ENCODE results near the gene RASAL2. TPM values are rescaled to one million over a fixed set of nuclear protein-coding genes. Genes with fewer than 3 reads are reported as not detected.

Gene RASAL2
- total RNA-seq, 1 experiment from 2014 or later: 31.6 TPM

GRCh38 chr1:178075333-178075732, 18.6 kb upstream of the RASAL2 start:
- ATAC-seq (no peak), DNase-seq (ENCODE audit: low read depth, low spot score) (no peak)
- no peaks in the 10 kb centered on the region for H3K9me3 ChIP-seq (ENCODE audit: control insufficient read depth, insufficient read depth, low read depth, low read length)
- CTCF ChIA-PET: no interaction called here
- no peaks in the 10 kb centered on the region for H3K36me3 ChIP-seq (ENCODE audit: control insufficient read depth, insufficient read depth, low read length)
- no peaks in the 10 kb centered on the region for H3K4me1 ChIP-seq (ENCODE audit: control insufficient read depth, insufficient read depth, low read length)
- no TSS peak for BruUV-seq (replicated peaks)
- in situ Hi-C loops (cut with HindIII; ENCODE audit: low pct_unique_long_range_greater_than_20kb, low sequenced_read_pairs) (no loop called here), intact Hi-C loops (cut with micrococcal nuclease; ENCODE audit: unreplicated experiment) (no loop called here)
- TF ChIP-seq, protein P1, sequence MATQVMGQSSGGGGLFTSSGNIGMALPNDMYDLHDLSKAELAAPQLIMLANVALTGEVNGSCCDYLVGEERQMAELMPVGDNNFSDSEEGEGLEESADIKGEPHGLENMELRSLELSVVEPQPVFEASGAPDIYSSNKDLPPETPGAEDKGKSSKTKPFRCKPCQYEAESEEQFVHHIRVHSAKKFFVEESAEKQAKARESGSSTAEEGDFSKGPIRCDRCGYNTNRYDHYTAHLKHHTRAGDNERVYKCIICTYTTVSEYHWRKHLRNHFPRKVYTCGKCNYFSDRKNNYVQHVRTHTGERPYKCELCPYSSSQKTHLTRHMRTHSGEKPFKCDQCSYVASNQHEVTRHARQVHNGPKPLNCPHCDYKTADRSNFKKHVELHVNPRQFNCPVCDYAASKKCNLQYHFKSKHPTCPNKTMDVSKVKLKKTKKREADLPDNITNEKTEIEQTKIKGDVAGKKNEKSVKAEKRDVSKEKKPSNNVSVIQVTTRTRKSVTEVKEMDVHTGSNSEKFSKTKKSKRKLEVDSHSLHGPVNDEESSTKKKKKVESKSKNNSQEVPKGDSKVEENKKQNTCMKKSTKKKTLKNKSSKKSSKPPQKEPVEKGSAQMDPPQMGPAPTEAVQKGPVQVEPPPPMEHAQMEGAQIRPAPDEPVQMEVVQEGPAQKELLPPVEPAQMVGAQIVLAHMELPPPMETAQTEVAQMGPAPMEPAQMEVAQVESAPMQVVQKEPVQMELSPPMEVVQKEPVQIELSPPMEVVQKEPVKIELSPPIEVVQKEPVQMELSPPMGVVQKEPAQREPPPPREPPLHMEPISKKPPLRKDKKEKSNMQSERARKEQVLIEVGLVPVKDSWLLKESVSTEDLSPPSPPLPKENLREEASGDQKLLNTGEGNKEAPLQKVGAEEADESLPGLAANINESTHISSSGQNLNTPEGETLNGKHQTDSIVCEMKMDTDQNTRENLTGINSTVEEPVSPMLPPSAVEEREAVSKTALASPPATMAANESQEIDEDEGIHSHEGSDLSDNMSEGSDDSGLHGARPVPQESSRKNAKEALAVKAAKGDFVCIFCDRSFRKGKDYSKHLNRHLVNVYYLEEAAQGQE (IDR thresholded peaks at IDR 0.05; ENCODE audit: insufficient read depth in 1 of 2, low read depth in 2 of 2, low read length in 1 of 2): no peak
- TF ChIP-seq, protein P2, sequence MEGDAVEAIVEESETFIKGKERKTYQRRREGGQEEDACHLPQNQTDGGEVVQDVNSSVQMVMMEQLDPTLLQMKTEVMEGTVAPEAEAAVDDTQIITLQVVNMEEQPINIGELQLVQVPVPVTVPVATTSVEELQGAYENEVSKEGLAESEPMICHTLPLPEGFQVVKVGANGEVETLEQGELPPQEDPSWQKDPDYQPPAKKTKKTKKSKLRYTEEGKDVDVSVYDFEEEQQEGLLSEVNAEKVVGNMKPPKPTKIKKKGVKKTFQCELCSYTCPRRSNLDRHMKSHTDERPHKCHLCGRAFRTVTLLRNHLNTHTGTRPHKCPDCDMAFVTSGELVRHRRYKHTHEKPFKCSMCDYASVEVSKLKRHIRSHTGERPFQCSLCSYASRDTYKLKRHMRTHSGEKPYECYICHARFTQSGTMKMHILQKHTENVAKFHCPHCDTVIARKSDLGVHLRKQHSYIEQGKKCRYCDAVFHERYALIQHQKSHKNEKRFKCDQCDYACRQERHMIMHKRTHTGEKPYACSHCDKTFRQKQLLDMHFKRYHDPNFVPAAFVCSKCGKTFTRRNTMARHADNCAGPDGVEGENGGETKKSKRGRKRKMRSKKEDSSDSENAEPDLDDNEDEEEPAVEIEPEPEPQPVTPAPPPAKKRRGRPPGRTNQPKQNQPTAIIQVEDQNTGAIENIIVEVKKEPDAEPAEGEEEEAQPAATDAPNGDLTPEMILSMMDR (IDR thresholded peaks at IDR 0.05): no peak
- H3K27me3 ChIP-seq (ENCODE audit: control insufficient read depth, insufficient read depth, low read length): no peaks in the 10 kb centered on the region
- H3K4me3 ChIP-seq (ENCODE audit: low read depth in 2 of 2, low read length in 2 of 2): no peak overlapping the region
- POLR2A ChIA-PET: no interaction called here
- H3K27ac ChIP-seq (ENCODE audit: low read length): no peak overlapping the region

GRCh38 chr1:178076607-178077006, 17.3 kb upstream of the RASAL2 start:
- TF ChIP-seq TCF7L2 (IDR thresholded peaks at IDR 0.05; ENCODE audit: low read depth, low read length) (no peak), SIN3A (IDR thresholded peaks at IDR 0.05; ENCODE audit: borderline replicate concordance, insufficient read depth, low read depth, low read length) (no peak), POLR2AphosphoS5 (IDR thresholded peaks at IDR 0.05; ENCODE audit: low read depth, low read length) (no peak)
- TF ChIP-seq, protein P2 (IDR thresholded peaks at IDR 0.05): no peak
- TF ChIP-seq, protein P1 (IDR thresholded peaks at IDR 0.05; ENCODE audit: insufficient read depth in 1 of 2, low read depth in 2 of 2, low read length in 1 of 2): no peak
- Histone ChIP-seq H3K9me3 (ENCODE audit: control insufficient read depth, insufficient read depth, low read depth, low read length) (no peaks in the 10 kb centered on the region), H3K4me1 (ENCODE audit: control insufficient read depth, insufficient read depth, low read length) (no peaks in the 10 kb centered on the region), H3K27me3 (ENCODE audit: control insufficient read depth, insufficient read depth, low read length) (no peaks in the 10 kb centered on the region), H3K27ac (ENCODE audit: low read length) (no peak overlapping the region), H3K4me3 (ENCODE audit: low read depth in 2 of 2, low read length in 2 of 2) (no peak overlapping the region), H3K36me3 (ENCODE audit: control insufficient read depth, insufficient read depth, low read length) (no peaks in the 10 kb centered on the region)
- CTCF ChIA-PET: no interaction called here
- in situ Hi-C loops (cut with HindIII; ENCODE audit: low pct_unique_long_range_greater_than_20kb, low sequenced_read_pairs) (no loop called here), intact Hi-C loops (cut with micrococcal nuclease; ENCODE audit: unreplicated experiment) (no loop called here)
- POLR2A ChIA-PET: no interaction called here
- ATAC-seq (no peak), DNase-seq (ENCODE audit: low read depth, low spot score) (no peak)
- no TSS peak for BruUV-seq (replicated peaks)
